ENCODE measurements around the gene XPNPEP2.

DNA sequence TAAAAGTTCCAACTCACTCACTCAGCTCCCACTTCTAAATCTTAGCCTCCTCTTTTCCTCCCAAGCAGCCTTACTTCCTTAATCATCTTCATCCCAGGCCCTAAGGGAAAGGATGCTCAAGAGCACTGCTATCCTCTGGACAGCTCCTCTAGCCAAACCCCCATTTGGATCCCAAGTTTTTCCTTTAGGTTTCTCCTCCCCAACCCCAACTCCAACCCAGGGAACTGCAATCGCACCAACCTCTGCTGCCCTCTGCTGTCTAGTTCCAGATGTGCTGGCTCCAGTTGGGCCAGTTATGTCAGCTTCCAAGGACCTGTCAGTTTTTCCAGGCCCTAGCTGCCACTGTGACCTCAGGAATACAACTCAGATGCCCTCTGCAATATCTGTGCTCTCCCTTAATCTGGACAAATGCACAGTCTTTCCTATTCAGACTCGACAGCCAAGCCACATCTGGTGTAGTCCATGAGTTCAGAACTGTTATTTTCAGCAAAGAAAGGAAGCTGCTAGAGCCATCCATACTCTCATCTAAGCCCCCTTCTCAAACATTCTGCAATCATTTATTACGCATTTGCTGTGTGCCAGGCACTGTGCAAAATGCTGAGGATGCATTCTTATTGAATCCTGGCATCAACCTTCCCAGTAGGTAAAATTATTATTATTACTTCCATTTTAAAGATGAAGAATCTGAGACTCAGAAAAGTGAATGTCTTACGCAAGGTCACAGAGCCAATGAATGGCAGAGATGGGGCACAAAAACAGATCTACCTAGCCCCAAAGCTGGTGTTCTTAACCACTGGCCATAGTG lies 12.3 kb upstream of the XPNPEP2 start:
- TF ChIP-seq, protein P1, sequence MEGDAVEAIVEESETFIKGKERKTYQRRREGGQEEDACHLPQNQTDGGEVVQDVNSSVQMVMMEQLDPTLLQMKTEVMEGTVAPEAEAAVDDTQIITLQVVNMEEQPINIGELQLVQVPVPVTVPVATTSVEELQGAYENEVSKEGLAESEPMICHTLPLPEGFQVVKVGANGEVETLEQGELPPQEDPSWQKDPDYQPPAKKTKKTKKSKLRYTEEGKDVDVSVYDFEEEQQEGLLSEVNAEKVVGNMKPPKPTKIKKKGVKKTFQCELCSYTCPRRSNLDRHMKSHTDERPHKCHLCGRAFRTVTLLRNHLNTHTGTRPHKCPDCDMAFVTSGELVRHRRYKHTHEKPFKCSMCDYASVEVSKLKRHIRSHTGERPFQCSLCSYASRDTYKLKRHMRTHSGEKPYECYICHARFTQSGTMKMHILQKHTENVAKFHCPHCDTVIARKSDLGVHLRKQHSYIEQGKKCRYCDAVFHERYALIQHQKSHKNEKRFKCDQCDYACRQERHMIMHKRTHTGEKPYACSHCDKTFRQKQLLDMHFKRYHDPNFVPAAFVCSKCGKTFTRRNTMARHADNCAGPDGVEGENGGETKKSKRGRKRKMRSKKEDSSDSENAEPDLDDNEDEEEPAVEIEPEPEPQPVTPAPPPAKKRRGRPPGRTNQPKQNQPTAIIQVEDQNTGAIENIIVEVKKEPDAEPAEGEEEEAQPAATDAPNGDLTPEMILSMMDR (IDR thresholded peaks at IDR 0.05; ENCODE audit: borderline replicate concordance, extremely low read depth, low read length, poor library complexity, severe bottlenecking) = peak; percentile 72
- no peak for TF ChIP-seq EZH2 (IDR thresholded peaks at IDR 0.05; ENCODE audit: borderline replicate concordance, low read depth, low read length, severe bottlenecking)

Measured in DND-41 (cell line).